T-cell (primary cell): ENCODE data around the gene KIAA0319L. TPM values are rescaled to one million over a fixed set of nuclear protein-coding genes. Genes with fewer than 3 reads are reported as not detected.
A peak's percentile ranks its signal among the peaks of the same experiment; 100 is the strongest.

Experiments
- ATAC-seq, 4 experiments: fragments of 200-7000 bp in 3 of 4; fragments of 150-1000 bp in 1 of 4; cut with Tn5 transposase; replicated peaks in 1 of 4; 1 replicate in 3 of 4; 2 replicates in 1 of 4; pipeline ENCODE4 v1.10.0; 2021; ENCODE audit warnings: moderate library complexity in 3 of 4, mild to moderate bottlenecking in 2 of 4, moderate number of reproducible peaks in 1 of 4
- CTCF ChIA-PET, 2 donors: fragments of 300-600 bp; sonication (Branson Sonifier 250); formaldehyde crosslinking; loops; one replicate each; lab custom pipeline; 2022; ENCODE audit warnings: antibody characterized with exemption in 2 of 2; lab: Charles Lee
- POLR2A ChIA-PET, 2 donors: fragments of 300-600 bp; sonication (Branson Sonifier 250); formaldehyde crosslinking; loops; one replicate each; lab custom pipeline; 2022; ENCODE audit warnings: antibody characterized with exemption in 2 of 2; lab: Charles Lee
- DNase-seq, 35 experiments: peaks; one replicate each; pipeline versions ENCODE4 v3.0.0 to v3.0.0-alpha.2; 2013 to 2023
- H3K27ac ChIP-seq: one replicate; pipeline ENCODE4 v1.5.1; 2013; ENCODE audit warnings: low read length
- H3K27me3 ChIP-seq, 2 experiments: replicated peaks in 1 of 2; 1 replicate in 1 of 2; 2 replicates in 1 of 2; pipeline versions ENCODE4 v1.6.1 to v1.7.0; 2013; ENCODE audit warnings: low read length in 1 of 2, mixed read lengths in 1 of 2; ENCODE audit not compliant: control insufficient read depth in 2 of 2, insufficient read depth in 2 of 2; ENCODE audit errors: extremely low read depth in 1 of 2
- H3K36me3 ChIP-seq, 2 donors: 1 replicate in 1 of 2; 2 replicates in 1 of 2; pipeline versions ENCODE4 v1.6.1 to v1.7.0; 2013; ENCODE audit warnings: low read length in 1 of 2; ENCODE audit not compliant: control insufficient read depth in 2 of 2, insufficient read depth in 1 of 2; ENCODE audit errors: extremely low read depth in 1 of 2
- H3K4me1 ChIP-seq, 2 experiments: 1 replicate in 1 of 2; 2 replicates in 1 of 2; pipeline versions ENCODE4 v1.6.1 to v1.7.0; 2013; ENCODE audit warnings: low read length in 2 of 2, mixed read lengths in 1 of 2; ENCODE audit not compliant: insufficient read depth in 2 of 2, control insufficient read depth in 1 of 2; ENCODE audit errors: extremely low read depth in 1 of 2
- H3K4me3 ChIP-seq, 2 donors: 1 replicate in 1 of 2; 2 replicates in 1 of 2; pipeline versions ENCODE4 v1.5.1 to v1.7.0; 2013; ENCODE audit warnings: mild to moderate bottlenecking in 2 of 2, low read length in 1 of 2, moderate library complexity in 1 of 2; ENCODE audit not compliant: control insufficient read depth in 1 of 2; ENCODE audit errors: extremely low read depth in 1 of 2
- H3K9me3 ChIP-seq: 2 replicates; pipeline ENCODE4 v1.7.0; 2013
- H3K27ac Mint-ChIP-seq, 2 donors: one replicate each; pipeline ENCODE4 v1.8.0; 2020 to 2021; ENCODE audit warnings: mild to moderate bottlenecking in 2 of 2, mixed read lengths in 2 of 2
- H3K27me3 Mint-ChIP-seq, 2 donors: one replicate each; pipeline ENCODE4 v1.8.0; 2021 to 2022; ENCODE audit warnings: mixed read lengths in 2 of 2
- H3K36me3 Mint-ChIP-seq: one replicate; pipeline ENCODE4 v1.8.0; 2021; ENCODE audit warnings: mixed read lengths
- H3K4me1 Mint-ChIP-seq, 3 donors: one replicate each; pipeline ENCODE4 v1.8.0; 2020 to 2022; ENCODE audit warnings: mixed read lengths in 3 of 3, mild to moderate bottlenecking in 1 of 3
- H3K4me3 Mint-ChIP-seq, 3 donors: one replicate each; pipeline ENCODE4 v1.8.0; 2020 to 2022; ENCODE audit warnings: mild to moderate bottlenecking in 3 of 3, mixed read lengths in 3 of 3, moderate library complexity in 3 of 3
- H3K9me3 Mint-ChIP-seq, 3 donors: one replicate each; pipeline ENCODE4 v1.8.0; 2020 to 2022; ENCODE audit warnings: mixed read lengths in 3 of 3
- WGBS: methylation state at CpG from one replicate; pipeline ENCODE4 v1.1.5; 2013; ENCODE audit warnings: missing lambda C conversion rate; ENCODE audit not compliant: insufficient coverage; 5-methylcytosine and 5-hydroxymethylcytosine counted together
- total RNA-seq, 35 experiments: library from RNA in 6 of 35; stranded (reverse) in 6 of 35; fragments of 120-200 nt in 1 of 35; gene quantifications; one replicate each; pipeline versions ENCODE4 v1.2.1 to v1.2.4 and lab custom pipeline; 2013 to 2026

Gene KIAA0319L
- total RNA-seq, 5 donors from 2014 or later (not counting 1 experiment from before 2014, with no cell fraction given): 60.8 to 73.7 (median 63.7) TPM

DNA sequence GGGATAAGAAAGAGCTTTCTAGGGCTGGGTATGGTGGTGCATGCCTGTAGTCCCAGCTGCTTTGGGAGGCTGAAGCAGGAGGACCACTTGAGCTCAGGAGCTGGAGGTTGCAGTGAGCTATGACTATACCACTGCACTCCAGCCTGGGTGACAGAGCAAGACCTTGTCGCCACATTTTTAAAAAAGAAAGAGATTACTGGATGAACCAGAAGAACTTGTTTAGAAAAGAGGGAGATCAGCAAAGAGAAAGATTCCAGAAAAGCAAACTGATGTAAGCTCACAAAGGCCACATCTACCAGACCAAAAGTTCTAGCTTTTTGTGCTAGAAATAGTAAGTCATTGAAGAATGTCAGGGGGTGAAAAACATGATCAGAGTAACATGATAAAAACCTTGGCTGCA lies 117.6 kb downstream of the KIAA0319L start:
- no peak overlapping the region for H3K4me3 Mint-ChIP-seq
- no peaks in the 10 kb centered on the region for H3K27me3 ChIP-seq
- H3K9me3 Mint-ChIP-seq: no peaks in the 10 kb centered on the region
- no CpG with 5 or more reads among the region's 1 CpG for WGBS
- no peaks in the 10 kb centered on the region for H3K9me3 ChIP-seq
- H3K36me3 ChIP-seq: peaks cover 26 to 91% of the 10 kb centered on the region in 2 donors
- H3K36me3 Mint-ChIP-seq: peaks cover 62% of the 10 kb centered on the region
- peak overlapping the region in 1 of 2 donors; percentile 2 for H3K27ac Mint-ChIP-seq
- ATAC-seq (no peak), DNase-seq (no peak)
- H3K27ac ChIP-seq: no peak overlapping the region
- H3K4me3 ChIP-seq: no peak overlapping the region
- H3K4me1 Mint-ChIP-seq: peaks cover 12 to 19% (median 16%) of the 10 kb centered on the region in 3 donors
- ChIA-PET CTCF (interaction anchor here in 1 of 2 donors (0.6 kb wide), 1 partner anchor 76 kb away, joined by 3 read pairs; no protein-coding TSS in a partner anchor), POLR2A (no interaction called here)
- H3K27me3 Mint-ChIP-seq: no peaks in the 10 kb centered on the region
- H3K4me1 ChIP-seq: peaks cover 0 to 15% of the 10 kb centered on the region in 2 experiments

DNA sequence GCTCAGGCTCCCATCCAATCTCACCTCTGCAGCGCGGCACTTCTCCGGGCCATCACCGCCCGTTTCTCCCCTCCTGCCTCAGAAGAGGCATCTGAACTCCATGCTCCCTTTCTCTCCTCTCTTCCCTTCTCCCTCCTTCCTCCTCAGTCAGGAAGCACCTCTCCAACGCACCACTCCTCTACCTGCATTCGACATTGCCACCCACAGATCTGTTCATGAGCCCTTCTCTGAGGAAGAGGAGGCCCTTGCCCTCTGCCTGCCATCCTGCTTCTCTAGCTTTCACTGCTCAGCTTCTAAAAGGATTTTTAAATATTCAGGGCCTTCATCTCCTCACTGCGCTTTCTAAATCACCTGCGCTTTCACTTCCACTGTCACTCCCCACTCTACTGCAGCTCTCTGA lies 120.0 kb downstream of the KIAA0319L start:
- POLR2A ChIA-PET: no interaction called here
- H3K4me3 Mint-ChIP-seq: no peak overlapping the region

DNA sequence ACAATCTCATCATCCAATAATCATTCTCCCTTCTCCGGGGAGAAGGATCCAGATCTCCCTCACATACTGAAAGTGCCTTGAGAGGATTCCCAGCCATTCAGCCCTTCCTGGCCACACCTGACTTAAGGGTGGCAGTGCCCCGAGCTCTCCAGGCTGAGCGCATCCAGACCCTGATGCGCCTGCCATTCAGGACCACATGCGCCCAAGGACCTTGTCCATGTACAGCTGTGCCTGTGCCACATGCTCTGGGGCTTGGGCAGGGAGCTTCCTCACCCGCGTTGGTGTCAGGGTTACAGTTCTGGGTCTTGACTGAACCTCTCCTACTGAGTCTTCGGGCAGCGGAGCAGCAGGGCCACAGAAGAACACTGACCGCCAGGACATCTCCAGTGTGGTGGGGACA lies 121.1 kb downstream of the KIAA0319L start:
- Histone ChIP-seq H3K4me3 (no peak overlapping the region), H3K36me3 (peaks cover 26 to 75% of the 10 kb centered on the region in 2 donors), H3K4me1 (peaks cover 0 to 2% of the 10 kb centered on the region in 2 experiments), H3K27ac (no peak overlapping the region), H3K27me3 (no peaks in the 10 kb centered on the region), H3K9me3 (no peaks in the 10 kb centered on the region)
- ChIA-PET CTCF (interaction anchor here in 1 of 2 donors (0.6 kb wide), 1 partner anchor 110 kb away, joined by 3 read pairs; no protein-coding TSS in a partner anchor), POLR2A (no interaction called here)
- Mint-ChIP-seq H3K36me3 (peaks cover 65% of the 10 kb centered on the region), H3K9me3 (no peaks in the 10 kb centered on the region), H3K27me3 (no peaks in the 10 kb centered on the region), H3K4me1 (peaks cover 10 to 15% (median 11%) of the 10 kb centered on the region in 3 donors), H3K27ac (no peak overlapping the region), H3K4me3 (no peak overlapping the region)
- ATAC-seq (no peak), DNase-seq (no peak)
- WGBS: 100% methylated on average over 7 of the region's 10 CpGs

More for the DNA sequence above, 120.0 kb downstream of the KIAA0319L start:
- CTCF ChIA-PET: no interaction called here
- Mint-ChIP-seq H3K4me1 (peaks cover 7 to 9% (median 9%) of the 10 kb centered on the region in 3 donors), H3K27ac (no peak overlapping the region), H3K36me3 (peaks cover 73% of the 10 kb centered on the region), H3K27me3 (no peaks in the 10 kb centered on the region), H3K9me3 (no peaks in the 10 kb centered on the region)
- ATAC-seq (no peak), DNase-seq (no peak)
- Histone ChIP-seq H3K27ac (no peak overlapping the region), H3K27me3 (no peaks in the 10 kb centered on the region), H3K4me1 (peaks cover 0 to 7% of the 10 kb centered on the region in 2 experiments), H3K4me3 (no peak overlapping the region), H3K9me3 (no peaks in the 10 kb centered on the region), H3K36me3 (peaks cover 27 to 85% of the 10 kb centered on the region in 2 donors)
- WGBS: 96% methylated on average over 7 of the region's 9 CpGs

DNA sequence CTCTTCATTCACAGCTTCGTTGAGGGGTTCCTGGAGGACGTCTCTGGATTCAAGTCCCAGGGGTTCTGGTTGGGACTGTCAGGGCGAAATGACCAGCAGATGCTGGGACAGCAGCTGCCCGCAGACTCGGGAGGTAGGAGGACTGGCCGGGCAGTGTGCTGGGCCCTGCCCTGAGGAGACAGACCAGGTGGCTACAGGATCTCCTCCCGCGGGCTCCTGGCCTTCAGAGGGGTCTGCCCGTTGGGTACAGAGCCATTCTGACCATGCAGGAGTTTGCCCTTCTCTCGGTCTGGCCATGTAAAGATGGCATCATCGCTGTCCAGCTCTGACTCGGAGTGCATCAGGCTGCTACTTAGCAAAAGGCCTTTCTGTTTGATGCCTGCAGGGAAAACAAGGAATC lies 122.5 kb downstream of the KIAA0319L start:
- no peak overlapping the region for H3K4me3 ChIP-seq
- H3K27ac ChIP-seq: no peak overlapping the region
- no peak for DNase-seq
- H3K9me3 ChIP-seq: no peaks in the 10 kb centered on the region
- Mint-ChIP-seq H3K4me1 (peaks cover 11 to 17% (median 14%) of the 10 kb centered on the region in 3 donors), H3K36me3 (peaks cover 71% of the 10 kb centered on the region), H3K4me3 (no peak overlapping the region), H3K27me3 (no peaks in the 10 kb centered on the region), H3K27ac (no peak overlapping the region), H3K9me3 (no peaks in the 10 kb centered on the region)
- no peaks in the 10 kb centered on the region for H3K27me3 ChIP-seq
- WGBS: 92% methylated on average over 11 of the region's 12 CpGs
- no peak for ATAC-seq
- ChIA-PET CTCF (no interaction called here), POLR2A (no interaction called here)
- H3K36me3 ChIP-seq: peaks cover 18 to 61% of the 10 kb centered on the region in 2 donors
- peaks cover 0 to 2% of the 10 kb centered on the region in 2 experiments for H3K4me1 ChIP-seq

DNA sequence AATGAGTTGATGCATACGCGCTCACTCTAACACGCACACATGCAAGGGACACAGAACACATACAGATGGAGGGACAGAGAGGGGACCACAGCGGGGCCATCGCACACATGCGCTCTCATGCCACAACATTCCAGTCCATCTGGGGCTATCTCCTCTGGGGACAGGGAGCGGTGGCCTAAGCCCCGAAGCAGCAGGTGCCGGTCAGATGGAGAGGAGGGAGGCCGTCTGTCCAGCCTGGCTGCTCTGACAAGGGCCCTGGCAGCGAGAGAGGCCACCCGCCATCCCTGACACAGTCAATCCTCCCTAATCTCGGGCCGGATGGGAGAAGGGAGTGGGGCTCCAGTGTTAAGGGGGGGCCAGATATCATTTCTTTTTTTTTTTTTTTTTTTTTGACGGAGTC lies 123.5 kb downstream of the KIAA0319L start:
- 96% methylated on average over 4 of the region's 15 CpGs for WGBS
- Mint-ChIP-seq H3K36me3 (peaks cover 67% of the 10 kb centered on the region), H3K27me3 (no peaks in the 10 kb centered on the region), H3K27ac (no peak overlapping the region), H3K4me3 (no peak overlapping the region), H3K4me1 (peaks cover 11 to 17% (median 14%) of the 10 kb centered on the region in 3 donors), H3K9me3 (no peaks in the 10 kb centered on the region)
- no peak overlapping the region for H3K4me3 ChIP-seq
- CTCF ChIA-PET: no interaction called here
- no peak overlapping the region for H3K27ac ChIP-seq
- H3K27me3 ChIP-seq: no peaks in the 10 kb centered on the region
- ATAC-seq (no peak), DNase-seq (no peak)
- POLR2A ChIA-PET: no interaction called here
- H3K9me3 ChIP-seq: no peaks in the 10 kb centered on the region
- peaks cover 18 to 51% of the 10 kb centered on the region in 2 donors for H3K36me3 ChIP-seq
- H3K4me1 ChIP-seq: peaks cover 0 to 2% of the 10 kb centered on the region in 2 experiments

DNA sequence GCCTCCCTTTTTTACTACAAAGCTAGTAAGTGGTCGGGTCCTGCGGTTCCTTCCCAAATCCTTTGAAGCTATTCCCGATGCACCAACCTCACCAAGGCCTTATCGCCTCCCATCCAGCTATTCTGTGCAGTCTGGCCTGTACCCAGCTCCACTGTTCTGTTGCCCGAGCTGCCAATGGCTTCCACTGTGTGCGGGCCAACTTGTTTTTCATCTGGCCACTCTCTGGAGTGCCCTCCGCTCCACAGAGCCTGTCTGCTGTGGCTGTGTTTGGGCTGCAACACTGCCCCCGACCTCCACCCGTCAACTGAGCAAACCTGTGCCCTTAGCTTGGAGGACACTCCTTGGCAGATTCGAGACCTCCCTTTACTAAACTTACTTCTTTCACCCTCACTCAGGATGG lies 125.0 kb downstream of the KIAA0319L start:
- H3K9me3 Mint-ChIP-seq: no peaks in the 10 kb centered on the region
- WGBS: 100% methylated on average over 8 of the region's 10 CpGs
- H3K27ac Mint-ChIP-seq: no peak overlapping the region
- no peaks in the 10 kb centered on the region for H3K27me3 Mint-ChIP-seq
- H3K36me3 ChIP-seq: peaks cover 18 to 38% of the 10 kb centered on the region in 2 donors
- peaks cover 0 to 2% of the 10 kb centered on the region in 2 experiments for H3K4me1 ChIP-seq
- ChIA-PET POLR2A (no interaction called here), CTCF (interaction anchor here in 1 of 2 donors (0.5 kb wide), 1 partner anchor 392 kb away, joined by 4 read pairs; no protein-coding TSS in a partner anchor)
- H3K4me3 ChIP-seq: no peak overlapping the region
- H3K4me1 Mint-ChIP-seq: peaks cover 11 to 17% (median 14%) of the 10 kb centered on the region in 3 donors
- H3K36me3 Mint-ChIP-seq: peaks cover 55% of the 10 kb centered on the region
- DNase-seq (no peak), ATAC-seq (no peak)
- H3K4me3 Mint-ChIP-seq: no peak overlapping the region
- H3K27ac ChIP-seq: no peak overlapping the region
- H3K27me3 ChIP-seq: no peaks in the 10 kb centered on the region
- no peaks in the 10 kb centered on the region for H3K9me3 ChIP-seq
